AG08395 (cell line): ENCODE results near the gene PNMA6A.
"Not testable (repeated sequence)": the region's sequence is repeated elsewhere in the genome, so short reads cannot be mapped to it uniquely, and the experiment has no call there.

Experiments
- DNase-seq: peaks from one replicate; pipeline ENCODE4 v3.0.0; 2012; ENCODE audit warnings: mixed read lengths, low spot score

PNMA6A gene

DNA sequence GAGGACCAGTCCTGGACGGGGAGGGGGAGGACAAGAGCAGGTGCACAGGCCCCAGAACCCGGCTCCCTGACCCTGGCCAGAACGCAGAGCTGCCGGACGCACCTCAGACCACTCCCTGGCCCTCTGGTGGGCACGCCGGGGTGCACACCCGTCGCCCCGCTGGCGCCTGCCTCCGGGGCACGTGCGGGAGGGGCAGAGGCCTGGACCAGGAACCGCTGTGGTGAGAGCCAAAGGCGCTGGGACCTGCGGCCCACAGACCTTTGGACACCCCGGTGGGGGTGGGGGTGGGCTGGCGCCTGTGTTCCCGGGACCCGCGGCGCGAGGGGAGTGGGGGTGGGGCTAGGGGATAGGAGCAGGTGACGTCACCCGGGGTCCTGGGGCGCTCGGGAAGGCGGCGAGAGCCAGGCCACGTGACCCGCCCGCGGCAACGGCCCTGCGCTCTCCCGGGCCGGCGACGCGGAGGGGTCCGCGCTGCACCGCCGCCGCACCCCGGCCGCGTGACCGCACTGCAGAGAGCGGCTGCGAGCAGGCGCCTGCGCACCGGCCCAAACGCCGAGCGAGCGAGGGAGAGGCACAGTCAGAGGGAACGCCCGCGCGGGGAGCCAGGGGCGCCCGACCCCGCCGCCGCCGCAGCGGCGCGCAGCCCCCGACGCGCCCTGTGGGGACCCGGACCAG is at the start of gene PNMA6A:
Gene PNMA6A (plus strand): TSS at position 546 of the 675 bp plus-strand sequence. CDS start 609 bp downstream, outside the sequence.
- not testable (repeated sequence) for DNase-seq

DNA sequence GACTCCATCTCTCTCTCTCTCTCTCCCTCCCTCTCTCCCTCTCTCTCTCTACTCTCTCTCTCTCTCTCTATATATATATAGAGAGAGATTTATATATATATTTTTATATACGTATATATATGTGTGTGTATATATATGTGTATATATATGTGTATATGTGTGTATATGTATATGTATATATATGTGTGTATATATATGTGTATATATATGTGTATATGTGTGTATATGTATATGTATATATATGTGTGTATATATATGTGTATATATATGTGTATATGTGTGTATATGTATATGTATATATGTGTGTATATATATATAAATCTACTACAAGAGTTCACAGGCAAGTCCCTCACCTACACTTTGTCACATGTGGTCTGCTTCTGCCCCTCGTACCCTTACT is 45.8 kb upstream of the PNMA6A start:
- DNase-seq = not testable (repeated sequence)

DNA sequence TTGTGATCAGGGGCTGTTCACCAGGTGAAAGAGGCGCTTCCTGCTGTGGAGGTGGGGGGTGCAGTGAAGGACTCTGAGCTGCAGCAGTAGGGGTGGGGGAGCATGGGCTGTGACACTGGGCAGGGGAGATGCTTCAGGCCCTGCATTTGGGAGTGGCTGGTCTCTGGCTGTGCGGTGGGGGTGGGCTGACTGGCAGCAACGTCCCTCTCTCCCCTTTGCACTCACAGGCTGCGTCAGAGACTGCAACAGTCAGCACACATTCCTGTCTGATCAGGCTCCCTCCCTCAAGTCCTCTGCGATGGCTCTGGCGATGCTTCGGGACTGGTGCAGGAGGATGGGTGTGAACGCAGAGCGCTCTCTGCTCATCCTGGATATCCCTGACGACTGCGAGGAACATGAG is 43.8 kb upstream of the PNMA6A start:
- DNase-seq = not testable (repeated sequence)

DNA sequence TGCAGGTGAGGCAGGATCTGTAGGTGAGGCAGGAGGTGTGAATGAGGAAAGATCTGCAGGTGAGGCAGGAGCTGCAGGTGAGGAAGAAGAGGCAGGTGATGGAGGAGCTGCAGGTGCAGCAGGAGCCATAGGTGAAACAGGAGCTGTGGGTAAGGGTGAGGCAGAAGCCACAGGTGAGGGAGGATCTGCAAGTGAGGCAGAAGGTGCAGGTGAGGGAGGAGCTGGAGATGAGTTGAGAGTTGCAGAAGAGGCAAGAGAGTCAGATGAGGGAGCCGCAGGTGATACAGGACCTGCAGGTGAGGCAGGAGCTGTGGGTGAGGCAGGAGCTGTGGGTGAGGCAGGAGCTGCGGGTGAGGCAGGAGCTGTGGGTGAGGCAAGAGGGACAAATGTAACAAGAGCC is 43.1 kb upstream of the PNMA6A start:
- no peak for DNase-seq

DNA sequence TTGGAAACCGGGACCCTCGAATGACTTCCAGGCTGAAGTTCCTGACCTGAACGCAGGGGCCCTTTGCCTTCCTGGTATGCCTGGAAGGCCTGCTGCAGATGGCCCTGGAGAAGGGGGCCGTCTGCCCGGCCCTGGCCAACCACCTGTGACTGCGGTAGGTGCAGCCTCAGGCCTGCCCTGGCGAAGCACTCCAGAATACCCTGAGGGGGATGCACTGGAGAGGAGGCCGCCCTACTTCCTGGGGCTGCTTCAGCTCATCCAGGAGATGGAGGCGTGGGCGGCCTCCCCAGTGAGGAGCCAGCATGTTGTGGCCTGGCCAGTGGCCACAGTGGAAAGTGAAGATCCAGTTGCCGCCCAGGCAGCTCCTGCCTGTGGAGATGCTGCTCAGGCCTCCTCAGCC is 42.4 kb upstream of the PNMA6A start:
- DNase-seq = no peak

DNA sequence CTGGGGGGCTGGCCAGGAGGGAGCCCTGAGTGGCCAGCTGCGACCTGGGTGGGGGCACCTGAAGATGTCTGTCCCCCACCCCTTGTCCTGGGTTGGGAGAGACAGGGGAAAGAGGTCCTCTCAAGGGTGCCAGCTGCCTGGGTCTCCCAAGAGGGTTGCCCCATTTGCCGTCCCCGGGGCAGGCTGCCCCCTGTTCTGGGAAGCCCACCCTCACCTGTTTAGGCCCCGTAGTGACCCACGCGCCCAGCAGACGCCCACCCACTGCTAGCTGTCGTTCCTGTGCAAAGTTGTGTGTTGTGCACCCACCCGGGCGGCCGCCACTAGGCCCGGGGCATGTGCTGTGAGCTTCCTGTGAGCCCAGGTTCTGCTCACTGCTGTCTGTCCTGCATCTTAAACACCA is 41.5 kb upstream of the PNMA6A start:
- DNase-seq = no peak

DNA sequence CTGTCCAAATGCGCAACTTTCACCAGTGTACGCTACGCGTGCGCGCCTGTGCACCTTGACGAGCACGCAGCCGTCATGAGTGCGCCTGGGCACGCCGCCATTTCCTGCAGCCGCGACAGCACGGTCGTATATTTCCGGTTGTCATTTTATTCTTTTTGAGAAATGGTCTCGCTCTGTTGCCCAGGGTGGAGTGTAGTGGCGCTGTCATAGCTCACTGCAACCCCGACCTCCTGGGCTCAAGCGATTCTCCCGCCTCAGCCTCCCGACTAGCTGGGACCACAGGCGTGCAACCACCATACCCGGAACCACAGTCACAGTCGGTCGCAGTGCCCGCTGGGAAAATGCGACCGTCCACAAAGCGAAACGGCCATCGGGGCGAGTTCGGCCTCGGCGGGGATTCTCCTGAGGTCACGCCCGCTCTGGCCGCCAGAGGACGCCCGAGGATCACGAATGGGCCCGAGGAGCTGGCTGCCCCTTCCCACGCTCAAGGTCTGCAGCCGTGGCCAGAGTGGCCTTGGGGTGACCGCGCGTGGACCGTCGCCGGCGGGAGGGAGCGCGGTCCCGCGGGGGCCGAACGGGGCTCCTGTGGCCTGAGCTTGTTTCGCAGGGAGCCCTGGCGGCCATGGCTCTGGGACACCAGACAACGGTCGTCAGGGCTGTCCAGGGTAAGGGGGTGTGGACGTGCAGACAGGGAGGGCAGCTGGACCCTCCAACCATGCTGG is 39.7 kb upstream of the PNMA6A start:
- peak; percentile 78 for DNase-seq

DNA sequence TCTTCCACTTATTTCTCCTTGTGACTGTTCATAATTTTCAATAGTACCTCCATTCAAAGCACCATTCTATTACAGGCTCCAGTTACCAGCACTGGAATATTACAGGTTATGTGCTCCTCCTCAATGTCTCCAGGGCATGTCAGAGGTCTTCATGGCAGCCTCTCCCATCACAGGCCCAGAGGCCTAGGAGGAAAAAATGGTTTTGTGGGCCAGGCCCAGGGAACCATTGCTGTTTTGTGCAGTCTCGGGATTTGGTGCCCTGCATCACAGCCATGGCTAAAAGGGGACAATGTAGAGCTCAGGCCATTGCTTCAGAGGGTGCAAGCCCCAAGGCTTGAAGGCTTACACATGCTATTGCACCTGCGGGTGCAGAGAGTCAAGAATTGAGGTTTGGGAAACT is 23.2 kb upstream of the PNMA6A start:
- no peak for DNase-seq

DNA sequence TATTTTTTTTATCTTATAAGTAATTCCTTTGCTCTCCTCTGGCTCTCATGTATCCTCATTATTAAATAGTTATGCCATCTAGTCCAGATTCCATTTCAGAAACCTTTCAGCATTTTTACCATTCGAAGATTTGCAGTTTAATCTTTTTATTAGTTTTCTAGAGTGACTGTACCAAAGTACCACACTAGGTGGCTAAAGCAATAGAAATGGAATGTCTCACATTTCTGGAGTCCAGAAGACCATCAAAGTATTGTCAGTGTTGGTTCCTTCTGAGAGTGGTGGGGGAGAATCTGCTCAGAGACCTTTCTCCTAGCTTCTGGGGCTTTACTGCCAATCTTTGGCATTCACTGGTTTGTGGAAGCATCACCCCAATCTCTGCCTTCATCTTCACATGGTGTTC is 19.7 kb upstream of the PNMA6A start:
- DNase-seq = no peak

DNA sequence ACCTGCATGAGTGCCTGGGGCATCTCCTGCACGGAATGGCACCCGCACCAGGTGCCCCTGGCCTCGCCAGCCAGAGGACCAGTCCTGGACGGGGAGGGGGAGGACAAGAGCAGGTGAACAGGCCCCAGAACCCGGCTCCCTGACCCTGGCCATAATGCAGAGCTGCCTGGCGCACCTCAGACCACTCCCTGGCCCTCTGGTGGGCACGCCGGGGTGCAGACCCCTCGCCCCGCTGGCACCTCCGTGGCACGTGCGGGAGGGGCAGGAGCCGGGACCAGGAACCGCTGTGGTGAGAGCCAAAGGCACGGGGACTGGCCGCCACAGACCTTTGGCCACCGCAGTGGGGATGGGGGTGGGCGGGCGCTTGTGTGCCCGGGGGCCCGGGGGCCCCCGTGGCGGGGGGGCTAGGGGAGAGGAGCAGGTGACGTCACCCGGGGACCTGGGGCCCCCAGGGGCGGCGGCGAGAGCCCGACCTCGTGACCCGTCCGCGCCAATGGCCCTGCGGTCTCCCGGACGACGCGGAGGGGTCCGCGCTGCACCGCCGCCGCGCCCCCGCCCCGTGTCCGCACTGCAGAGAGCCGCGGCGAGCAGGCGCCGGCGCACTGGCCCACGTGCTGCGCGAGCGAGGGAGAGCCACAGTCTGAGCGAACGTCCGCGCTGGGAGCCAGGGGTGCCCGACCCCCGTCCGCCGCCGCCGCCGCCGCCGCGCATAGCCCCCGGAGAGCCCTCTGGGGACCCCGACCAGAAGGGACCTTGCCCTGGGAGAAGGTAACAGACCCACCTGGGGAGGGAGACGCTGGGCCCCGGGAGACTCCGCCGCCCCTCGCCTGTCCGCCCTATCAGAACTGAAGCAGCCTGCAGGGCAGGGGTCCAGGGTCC is 16.1 kb upstream of the PNMA6A start, which contains the start of gene PNMA3:
Gene PNMA3 (plus strand): TSS at position 600 of the 879 bp plus-strand sequence. CDS start 586 bp downstream, outside the sequence.
- no peak for DNase-seq

DNA sequence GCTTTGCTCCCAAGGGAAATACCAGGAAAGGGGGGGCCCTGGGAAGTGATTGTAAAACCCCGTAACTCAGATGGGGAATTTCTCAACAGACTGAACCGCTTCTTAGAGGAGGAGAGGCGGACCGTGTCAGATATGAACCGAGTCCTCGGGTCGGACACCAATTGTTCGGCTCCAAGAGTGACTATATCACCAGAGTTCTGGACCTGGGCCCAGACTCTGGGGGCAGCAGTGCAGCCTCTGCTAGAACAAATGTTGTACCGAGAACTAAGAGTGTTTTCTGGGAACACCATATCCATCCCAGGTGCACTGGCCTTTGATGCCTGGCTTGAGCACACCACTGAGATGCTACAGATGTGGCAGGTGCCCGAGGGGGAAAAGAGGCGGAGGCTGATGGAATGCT is 15.0 kb upstream of the PNMA6A start:
- DNase-seq = no peak

DNA sequence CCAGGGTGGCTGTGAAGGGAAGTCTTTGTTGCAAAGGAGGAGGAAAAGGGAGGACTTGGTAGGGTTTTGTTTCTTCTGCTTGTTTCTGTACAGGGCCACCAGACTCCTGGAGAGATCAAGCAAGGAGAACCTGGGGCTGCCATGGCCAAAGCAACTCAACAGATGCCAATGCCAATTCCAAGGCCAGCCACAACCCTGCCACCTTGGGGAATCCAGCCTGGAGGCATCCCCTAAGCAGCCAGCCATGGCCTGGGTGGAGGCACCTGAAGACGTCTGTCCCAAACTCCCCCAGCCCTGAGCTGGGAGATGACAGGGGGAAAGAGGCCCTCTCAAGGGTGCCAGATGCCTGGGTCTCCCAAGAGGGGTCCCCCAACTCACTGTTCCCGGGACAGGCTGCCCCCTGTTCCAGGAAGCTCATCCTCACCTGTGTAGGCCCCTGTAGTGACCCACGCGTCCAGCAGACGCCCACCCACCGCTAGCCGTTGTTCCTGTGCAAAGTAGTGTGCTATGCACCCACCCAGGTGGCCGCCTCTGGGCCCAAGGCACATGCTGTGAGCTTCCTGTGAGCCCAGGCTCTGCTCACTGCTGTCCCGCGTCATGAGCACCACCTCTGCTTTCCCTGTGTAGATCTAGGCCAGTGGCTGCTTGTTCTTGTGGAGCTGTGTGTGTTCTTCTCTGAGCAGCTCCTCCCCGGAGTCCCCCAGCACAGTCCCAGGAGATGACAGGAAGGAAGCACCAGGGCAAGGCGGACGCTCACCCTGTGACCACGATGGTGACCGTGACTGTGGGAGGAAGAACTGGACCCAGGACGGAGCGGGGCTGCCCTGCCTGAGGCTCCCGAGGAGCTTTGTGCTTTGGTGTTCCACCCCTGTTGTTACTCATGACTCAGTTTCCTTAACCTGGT is 12.8 kb upstream of the PNMA6A start:
- no peak for DNase-seq

DNA sequence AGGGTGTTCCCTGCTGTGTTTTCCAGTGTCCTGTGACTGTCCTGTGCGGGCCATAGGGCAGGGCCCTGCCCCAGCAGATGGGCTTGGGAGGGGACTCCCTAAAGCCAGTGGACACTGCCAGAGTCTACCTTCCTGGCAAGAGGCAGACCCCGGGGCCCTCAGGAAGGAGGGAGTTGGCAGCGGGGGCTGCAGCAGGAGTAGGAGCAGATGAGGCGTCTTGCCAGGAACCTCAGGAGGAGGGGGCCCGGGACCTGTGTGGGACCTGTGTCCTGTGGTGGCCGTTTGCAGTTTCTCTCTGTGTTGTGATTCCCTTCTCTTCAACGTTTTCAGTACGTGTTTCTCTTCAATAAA is 12.2 kb upstream of the PNMA6A start:
- no peak for DNase-seq

DNA sequence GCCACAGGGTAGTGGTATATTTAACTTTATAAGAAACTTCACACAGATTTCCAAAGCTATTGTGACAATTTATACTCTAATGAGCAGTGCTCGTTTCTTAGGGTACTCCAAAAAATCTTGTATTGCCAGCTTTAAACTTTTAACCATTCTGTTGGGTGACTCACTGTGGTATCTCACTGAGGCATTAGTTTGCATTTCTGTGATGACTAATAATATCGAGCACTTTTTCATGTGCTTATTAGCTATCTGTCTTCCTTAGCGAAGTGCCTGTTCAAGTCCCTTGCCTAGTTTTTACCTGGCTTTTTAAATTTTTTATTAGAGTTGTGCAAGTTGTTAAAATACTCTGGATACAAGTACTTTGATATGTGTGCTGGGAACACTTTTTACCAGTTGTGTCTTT is 10.5 kb upstream of the PNMA6A start:
- DNase-seq = peak; percentile 58

DNA sequence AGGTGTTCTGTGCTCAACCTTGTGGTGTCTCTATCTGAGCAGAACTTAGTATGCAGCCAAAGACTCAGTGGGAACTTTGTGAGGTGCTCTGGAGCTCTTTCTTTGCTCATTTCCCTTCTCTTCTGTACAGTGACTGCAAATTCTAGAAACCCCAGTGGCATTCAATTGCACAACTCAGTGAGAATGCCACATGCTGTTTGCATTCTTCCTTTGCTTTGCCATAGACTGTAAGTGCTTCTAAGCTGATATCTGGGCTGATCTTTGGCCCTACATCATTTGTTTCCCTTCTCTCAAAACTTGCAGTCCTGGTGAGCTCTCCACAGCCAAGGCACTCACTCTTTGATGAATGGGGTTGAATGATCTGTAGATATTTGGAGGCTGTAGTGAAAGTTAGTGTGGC is 8.9 kb upstream of the PNMA6A start:
- DNase-seq = peak; percentile 29

DNA sequence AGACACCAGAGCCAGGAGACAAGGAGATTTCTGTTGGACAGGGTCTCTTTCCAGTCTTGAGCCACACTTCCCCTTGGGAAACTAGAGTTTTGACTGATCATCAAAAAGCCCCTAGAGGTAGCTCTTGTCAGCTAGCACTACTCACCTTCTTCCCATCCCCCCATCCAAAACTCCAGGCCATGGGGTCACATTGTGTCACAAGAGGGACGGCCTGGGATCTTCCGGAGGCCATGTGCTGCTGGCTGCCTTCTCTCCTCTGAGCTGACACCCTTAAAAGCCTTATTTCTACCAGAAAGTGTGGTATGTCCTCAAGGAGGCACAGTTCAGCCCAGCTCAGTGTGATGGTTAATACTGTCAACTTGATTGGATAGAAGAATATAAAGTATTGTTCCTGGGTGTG is 8.2 kb upstream of the PNMA6A start:
- DNase-seq = no peak

DNA sequence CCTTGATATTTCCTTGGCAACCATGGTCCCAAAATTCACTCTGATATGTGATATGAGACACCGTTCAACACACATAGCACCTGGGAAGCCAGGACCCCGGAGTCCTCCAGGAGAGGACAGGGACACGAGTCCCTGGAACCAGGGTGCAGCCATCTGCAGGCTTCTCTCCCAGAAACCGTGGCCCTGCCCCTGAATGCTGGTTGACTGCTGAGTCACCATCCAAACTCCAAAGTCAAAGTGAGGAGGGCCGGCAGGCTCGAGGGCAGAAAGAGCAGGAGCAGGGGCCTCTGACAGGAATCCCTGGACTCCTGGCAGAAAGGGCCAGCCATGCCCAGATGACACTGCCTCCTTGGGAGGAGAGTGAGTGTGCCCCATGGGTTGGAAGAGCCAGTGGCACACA is 6.9 kb upstream of the PNMA6A start:
- DNase-seq = no peak

DNA sequence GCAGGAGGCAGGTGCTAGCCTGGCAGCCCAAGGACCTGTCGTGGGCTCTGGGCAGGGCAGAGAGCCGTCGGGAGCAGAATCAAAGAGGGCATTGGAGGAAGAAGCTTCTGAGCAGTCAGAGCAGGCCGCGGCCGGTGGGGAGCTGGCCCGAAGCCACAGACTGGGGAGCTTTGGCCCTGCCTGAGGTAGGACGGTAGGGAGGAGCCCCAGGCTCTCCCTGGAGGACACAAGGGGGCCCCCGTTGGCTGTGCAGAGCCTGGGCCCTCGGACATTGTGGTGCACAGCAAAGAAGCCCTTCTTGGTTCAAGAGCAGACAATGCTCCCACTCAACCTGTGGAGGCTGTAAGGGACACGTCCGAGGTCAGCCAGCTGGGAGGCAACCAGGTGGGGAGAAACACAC is 5.9 kb upstream of the PNMA6A start:
- not testable (repeated sequence) for DNase-seq

DNA sequence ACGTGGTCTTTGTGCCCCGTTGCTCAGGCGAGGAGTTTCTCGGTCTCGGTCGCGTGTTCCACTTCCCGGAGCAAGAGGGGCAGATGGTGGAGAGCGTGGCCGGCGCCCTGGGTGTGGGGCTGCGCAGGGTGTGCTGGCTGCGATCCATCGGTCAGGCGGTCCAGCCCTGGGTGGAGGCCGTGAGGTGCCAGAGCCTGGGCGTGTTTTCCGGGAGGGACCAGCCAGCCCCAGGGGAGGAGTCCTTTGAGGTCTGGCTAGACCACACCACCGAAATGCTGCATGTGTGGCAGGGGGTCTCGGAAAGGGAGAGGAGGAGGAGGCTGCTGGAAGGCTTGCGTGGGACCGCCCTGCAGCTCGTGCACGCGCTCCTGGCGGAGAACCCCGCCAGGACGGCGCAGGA is 1.1 kb downstream of the PNMA6A start:
- not testable (repeated sequence) for DNase-seq

DNA sequence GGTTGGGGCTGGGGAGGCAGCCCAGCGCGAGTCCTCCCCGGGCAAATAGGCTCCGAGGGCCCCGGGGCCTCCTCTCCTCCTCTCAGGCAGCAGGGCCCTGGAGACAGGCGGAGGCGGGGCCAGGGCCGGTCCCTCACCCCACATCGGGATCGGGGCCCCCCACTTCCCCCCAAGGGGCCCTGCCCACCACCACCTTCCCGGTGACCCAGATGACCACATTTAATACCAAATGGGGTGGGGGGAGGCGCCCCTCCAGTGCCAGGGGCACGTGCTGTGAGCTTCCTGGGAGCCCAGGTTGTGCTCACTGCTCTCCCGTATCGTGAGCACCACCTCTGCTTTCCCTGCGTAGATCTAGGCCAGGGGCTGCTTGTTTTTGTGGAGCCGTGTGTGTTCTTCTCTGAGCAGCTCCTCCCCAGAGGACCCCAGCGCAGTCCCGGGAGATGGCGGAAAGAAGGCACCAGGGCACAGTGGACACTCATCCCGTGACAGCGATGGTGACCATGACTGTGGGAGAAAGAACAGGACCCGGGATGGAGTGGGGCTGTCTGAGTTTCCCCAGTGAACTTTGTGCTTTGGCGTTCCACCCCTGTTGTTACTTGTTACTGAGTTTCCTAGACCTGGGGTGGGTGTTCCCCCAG is 2.1 kb downstream of the PNMA6A start:
- no peak for DNase-seq

DNA sequence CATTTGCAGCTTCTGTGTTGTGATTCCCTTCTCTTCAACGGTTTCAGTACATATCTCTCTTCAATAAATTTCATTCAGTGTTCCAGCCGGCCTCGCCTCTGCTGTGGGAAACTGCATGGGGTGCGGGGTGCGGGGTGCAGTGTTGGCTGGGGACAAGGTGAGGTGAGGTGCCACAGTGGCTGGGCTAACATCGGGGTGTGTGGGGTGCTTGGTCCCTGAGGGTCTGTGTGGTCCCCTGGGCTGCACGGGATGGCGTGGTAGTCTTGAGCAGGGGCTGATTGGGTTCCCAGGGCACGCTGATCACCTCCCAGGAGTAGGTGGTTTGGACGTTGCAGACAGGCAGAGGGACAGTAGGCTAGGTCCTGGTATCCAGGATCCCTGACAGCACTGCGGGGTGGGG is 2.7 kb downstream of the PNMA6A start:
- no peak for DNase-seq
